ENCODE measurements around the gene HTR1D.

HTR1D gene

GRCh38 chr1:23184212-23184934 is 32.9 kb downstream of the HTR1D start:
- peak; percentile 44 for DNase-seq

GRCh38 chr1:23179862-23180261 is 37.4 kb downstream of the HTR1D start:
- DNase-seq: no peak

- no peak for DNase-seq
Observed at GRCh38 chr1:23178950-23179349, 38.4 kb downstream of the HTR1D start.

GRCh38 chr1:23178414-23178813 is 38.9 kb downstream of the HTR1D start:
- DNase-seq: no peak

- peak; percentile 65 for DNase-seq
Observed at GRCh38 chr1:23177438-23178380, 39.6 kb downstream of the HTR1D start.

GRCh38 chr1:23177031-23177430 is 40.3 kb downstream of the HTR1D start:
- DNase-seq: no peak

GRCh38 chr1:23174426-23175110 is 42.7 kb downstream of the HTR1D start:
- DNase-seq: no peak

- no peak for DNase-seq
Observed at GRCh38 chr1:23171181-23171755, 46.0 kb downstream of the HTR1D start.

GRCh38 chr1:23169727-23170335 is 47.5 kb downstream of the HTR1D start:
- DNase-seq: no peak

GRCh38 chr1:23169195-23169575 is 48.1 kb downstream of the HTR1D start:
- DNase-seq: no peak

GRCh38 chr1:23168445-23169194 is 48.7 kb downstream of the HTR1D start, which contains the start of gene LUZP1:
LUZP1 (minus strand) TSS chr1:23168856.
- DNase-seq: peak; percentile 28

GRCh38 chr1:23168079-23168444 is 49.2 kb downstream of the HTR1D start:
- DNase-seq: no peak

GRCh38 chr1:23167353-23168078 is 49.8 kb downstream of the HTR1D start:
- DNase-seq: no peak

GRCh38 chr1:23166854-23167253 is 50.4 kb downstream of the HTR1D start:
- DNase-seq: no peak

- no peak for DNase-seq
Observed at GRCh38 chr1:23163395-23163794, 53.9 kb downstream of the HTR1D start.

- DNase-seq: no peak
Observed at GRCh38 chr1:23159963-23160877, 57.1 kb downstream of the HTR1D start.

GRCh38 chr1:23156940-23157339 is 60.4 kb downstream of the HTR1D start:
- no peak for DNase-seq

GRCh38 chr1:23152966-23153684 is 64.2 kb downstream of the HTR1D start:
- no peak for DNase-seq

- DNase-seq: no peak
Observed at GRCh38 chr1:23150742-23151141, 66.6 kb downstream of the HTR1D start.

Measured in COR-L47 (cell line).